GM06990 (cell line): ENCODE data around the gene CCDC187.

Source experiments
- DNase-seq: peaks from one replicate; pipeline ENCODE4 v3.0.0-alpha.2; 2011; ENCODE audit not compliant: insufficient read length; ENCODE audit errors: extremely low read depth
- H3K27me3 ChIP-seq: replicated peaks from 2 replicates; pipeline ENCODE4 v1.6.0; 2011; ENCODE audit warnings: low read length; ENCODE audit not compliant: control insufficient read depth, insufficient read depth
- H3K36me3 ChIP-seq: 2 replicates; pipeline ENCODE4 v1.5.1; 2011; ENCODE audit warnings: low read length; ENCODE audit not compliant: control insufficient read depth, insufficient read depth
- H3K4me3 ChIP-seq: replicated peaks from 2 replicates; pipeline ENCODE4 v1.5.1; 2011; ENCODE audit warnings: low read depth, mild to moderate bottlenecking, control low read depth, low read length
- TF ChIP-seq, protein P1 (sequence below): IDR thresholded peaks from 2 replicates; pipeline ENCODE4 v1.5.1; 2011; ENCODE audit warnings: low read length, control low read depth, mild to moderate bottlenecking, inconsistent platforms; ENCODE audit not compliant: insufficient read depth, poor library complexity, severe bottlenecking

CCDC187 gene

GRCh38 chr9:136318111-136318775 is 14.3 kb upstream of the CCDC187 start:
- no peaks in the 10 kb centered on the region for H3K36me3 ChIP-seq
- no peak overlapping the region for H3K4me3 ChIP-seq
- H3K27me3 ChIP-seq: peaks cover 2% of the 10 kb centered on the region; the same call in 1 of the 2 replicates
- no peak for DNase-seq
- TF ChIP-seq, protein P1, sequence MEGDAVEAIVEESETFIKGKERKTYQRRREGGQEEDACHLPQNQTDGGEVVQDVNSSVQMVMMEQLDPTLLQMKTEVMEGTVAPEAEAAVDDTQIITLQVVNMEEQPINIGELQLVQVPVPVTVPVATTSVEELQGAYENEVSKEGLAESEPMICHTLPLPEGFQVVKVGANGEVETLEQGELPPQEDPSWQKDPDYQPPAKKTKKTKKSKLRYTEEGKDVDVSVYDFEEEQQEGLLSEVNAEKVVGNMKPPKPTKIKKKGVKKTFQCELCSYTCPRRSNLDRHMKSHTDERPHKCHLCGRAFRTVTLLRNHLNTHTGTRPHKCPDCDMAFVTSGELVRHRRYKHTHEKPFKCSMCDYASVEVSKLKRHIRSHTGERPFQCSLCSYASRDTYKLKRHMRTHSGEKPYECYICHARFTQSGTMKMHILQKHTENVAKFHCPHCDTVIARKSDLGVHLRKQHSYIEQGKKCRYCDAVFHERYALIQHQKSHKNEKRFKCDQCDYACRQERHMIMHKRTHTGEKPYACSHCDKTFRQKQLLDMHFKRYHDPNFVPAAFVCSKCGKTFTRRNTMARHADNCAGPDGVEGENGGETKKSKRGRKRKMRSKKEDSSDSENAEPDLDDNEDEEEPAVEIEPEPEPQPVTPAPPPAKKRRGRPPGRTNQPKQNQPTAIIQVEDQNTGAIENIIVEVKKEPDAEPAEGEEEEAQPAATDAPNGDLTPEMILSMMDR: no peak

GRCh38 chr9:136317695-136318094 is 13.8 kb upstream of the CCDC187 start:
- TF ChIP-seq, protein P1: no peak
- H3K4me3 ChIP-seq: no peak overlapping the region
- H3K36me3 ChIP-seq: no peaks in the 10 kb centered on the region
- peaks cover 2% of the 10 kb centered on the region; the same call in 1 of the 2 replicates for H3K27me3 ChIP-seq
- no peak for DNase-seq

DNA sequence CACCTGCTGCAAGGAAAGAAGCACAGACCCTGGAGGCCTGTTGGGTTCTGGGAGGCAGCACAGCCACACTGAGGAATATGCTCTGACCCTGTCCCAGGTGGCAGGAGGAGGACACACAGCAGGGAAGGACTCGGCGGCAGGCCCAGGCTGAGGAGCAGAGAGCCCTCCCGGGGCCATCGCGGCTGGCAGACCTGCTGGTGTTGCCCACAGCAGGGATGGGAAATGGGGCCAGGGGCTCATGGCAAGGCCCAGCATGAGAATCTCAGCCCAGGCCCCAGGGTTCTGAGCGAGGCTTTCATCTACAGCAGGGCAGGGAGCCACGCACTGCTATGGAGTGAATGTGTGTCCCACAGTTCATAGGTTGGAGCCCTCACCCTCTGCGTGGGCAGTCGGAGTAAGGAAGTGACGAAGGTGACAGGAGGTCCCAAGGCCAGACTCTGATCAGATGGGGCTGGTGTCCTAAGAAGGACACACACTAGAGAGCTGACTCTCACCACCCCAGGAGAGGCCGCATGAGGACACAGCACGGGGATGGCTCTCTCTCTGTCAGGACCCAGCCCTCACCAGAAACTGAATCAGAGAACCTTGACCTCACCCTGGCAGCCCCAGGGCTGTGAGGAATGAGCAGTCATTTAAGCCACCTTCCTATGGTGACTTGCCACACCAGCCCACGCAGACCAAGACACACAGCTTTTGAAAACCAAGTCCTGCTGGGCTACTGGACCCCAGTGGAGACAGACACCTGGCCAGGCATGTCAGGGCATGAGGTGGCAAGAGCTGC is 13.2 kb upstream of the CCDC187 start:
- Histone ChIP-seq H3K27me3 (peaks cover 2% of the 10 kb centered on the region; the same call in 1 of the 2 replicates), H3K36me3 (no peaks in the 10 kb centered on the region), H3K4me3 (no peak overlapping the region)
- DNase-seq: no peak
- TF ChIP-seq, protein P1: no peak

- TF ChIP-seq, protein P1: no peak
- Histone ChIP-seq H3K36me3 (no peaks in the 10 kb centered on the region), H3K4me3 (no peak overlapping the region), H3K27me3 (peaks cover 2% of the 10 kb centered on the region; the same call in 1 of the 2 replicates)
- no peak for DNase-seq
Measured at GRCh38 chr9:136316271-136316751, 12.4 kb upstream of the CCDC187 start.

DNA sequence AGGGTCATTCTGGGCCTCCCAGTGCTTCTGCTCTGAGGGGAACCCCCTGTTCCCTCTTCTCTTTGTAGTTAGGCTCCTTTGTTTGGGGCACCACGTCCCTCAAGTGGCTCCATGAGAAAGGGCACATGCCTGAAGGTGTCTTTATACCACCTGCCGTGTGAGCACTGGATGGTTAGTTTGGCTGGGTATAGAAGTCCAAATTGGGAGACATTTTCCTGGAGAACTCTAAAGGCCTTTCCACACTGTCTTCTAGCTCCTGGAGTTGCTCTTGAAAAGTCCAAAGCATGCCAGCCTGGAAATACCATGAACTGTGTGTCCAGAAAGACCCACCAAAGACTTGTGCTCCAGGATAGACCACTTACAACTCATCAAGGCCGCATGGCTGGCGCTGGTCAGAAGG is 11.1 kb upstream of the CCDC187 start:
- Histone ChIP-seq H3K27me3 (peaks cover 2% of the 10 kb centered on the region; the same call in 1 of the 2 replicates), H3K4me3 (no peak overlapping the region), H3K36me3 (no peaks in the 10 kb centered on the region)
- TF ChIP-seq, protein P1: no peak
- DNase-seq: no peak
